GM10266 (cell line): ENCODE results near the gene NAB2.
A peak's percentile ranks its signal among the peaks of the same experiment; 100 is the strongest.

ENCODE experiments used
- DNase-seq: peaks from one replicate; pipeline ENCODE4 v3.0.0; 2012; ENCODE audit errors: extremely low spot score
- TF ChIP-seq, protein P1 (sequence below): IDR thresholded peaks from 2 replicates; pipeline ENCODE4 v1.5.1; 2012; ENCODE audit warnings: mild to moderate bottlenecking, low read depth; ENCODE audit not compliant: control insufficient read depth, insufficient read depth; ENCODE audit errors: missing control alignments

NAB2 gene

DNA sequence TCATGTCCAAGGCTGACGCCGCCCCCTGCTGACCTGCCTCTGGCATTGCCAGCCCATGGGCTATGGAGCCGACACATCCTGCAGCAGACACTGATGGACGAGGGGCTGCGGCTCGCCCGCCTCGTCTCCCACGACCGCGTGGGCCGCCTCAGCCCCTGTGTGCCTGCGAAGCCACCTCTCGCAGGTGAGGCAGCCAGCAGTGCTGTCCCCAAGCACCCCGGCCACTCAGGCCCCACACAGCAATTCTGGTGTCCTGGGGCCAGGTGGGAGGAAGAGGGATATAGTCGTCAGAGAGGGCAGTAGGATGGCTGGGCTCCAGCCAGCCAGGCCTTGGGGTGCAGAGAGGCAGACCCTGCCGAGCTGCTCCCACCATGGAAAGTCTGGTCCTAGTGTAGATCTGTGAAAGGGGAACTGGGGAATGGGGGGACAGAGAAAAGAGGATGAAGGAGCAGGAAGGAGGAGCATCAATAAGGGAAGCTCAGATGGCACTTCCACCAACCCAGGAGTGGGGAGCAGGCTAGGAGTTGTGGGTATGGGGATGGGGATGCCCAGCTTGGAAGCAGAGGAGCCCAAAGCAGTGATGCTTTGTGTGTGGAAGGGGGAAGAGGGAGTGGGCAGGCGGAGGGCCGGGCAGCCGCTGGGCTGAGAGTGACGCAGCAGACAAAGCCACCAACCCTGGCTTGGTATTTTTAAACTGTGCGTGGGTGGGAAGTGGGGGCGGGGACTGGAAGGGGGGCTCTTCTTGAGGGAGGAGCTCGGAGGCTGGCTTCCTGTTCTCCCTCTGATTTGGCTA is 4.7 kb downstream of the NAB2 start:
- TF ChIP-seq, protein P1, sequence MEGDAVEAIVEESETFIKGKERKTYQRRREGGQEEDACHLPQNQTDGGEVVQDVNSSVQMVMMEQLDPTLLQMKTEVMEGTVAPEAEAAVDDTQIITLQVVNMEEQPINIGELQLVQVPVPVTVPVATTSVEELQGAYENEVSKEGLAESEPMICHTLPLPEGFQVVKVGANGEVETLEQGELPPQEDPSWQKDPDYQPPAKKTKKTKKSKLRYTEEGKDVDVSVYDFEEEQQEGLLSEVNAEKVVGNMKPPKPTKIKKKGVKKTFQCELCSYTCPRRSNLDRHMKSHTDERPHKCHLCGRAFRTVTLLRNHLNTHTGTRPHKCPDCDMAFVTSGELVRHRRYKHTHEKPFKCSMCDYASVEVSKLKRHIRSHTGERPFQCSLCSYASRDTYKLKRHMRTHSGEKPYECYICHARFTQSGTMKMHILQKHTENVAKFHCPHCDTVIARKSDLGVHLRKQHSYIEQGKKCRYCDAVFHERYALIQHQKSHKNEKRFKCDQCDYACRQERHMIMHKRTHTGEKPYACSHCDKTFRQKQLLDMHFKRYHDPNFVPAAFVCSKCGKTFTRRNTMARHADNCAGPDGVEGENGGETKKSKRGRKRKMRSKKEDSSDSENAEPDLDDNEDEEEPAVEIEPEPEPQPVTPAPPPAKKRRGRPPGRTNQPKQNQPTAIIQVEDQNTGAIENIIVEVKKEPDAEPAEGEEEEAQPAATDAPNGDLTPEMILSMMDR: peak; percentile 83
- DNase-seq: peak; percentile 88

DNA sequence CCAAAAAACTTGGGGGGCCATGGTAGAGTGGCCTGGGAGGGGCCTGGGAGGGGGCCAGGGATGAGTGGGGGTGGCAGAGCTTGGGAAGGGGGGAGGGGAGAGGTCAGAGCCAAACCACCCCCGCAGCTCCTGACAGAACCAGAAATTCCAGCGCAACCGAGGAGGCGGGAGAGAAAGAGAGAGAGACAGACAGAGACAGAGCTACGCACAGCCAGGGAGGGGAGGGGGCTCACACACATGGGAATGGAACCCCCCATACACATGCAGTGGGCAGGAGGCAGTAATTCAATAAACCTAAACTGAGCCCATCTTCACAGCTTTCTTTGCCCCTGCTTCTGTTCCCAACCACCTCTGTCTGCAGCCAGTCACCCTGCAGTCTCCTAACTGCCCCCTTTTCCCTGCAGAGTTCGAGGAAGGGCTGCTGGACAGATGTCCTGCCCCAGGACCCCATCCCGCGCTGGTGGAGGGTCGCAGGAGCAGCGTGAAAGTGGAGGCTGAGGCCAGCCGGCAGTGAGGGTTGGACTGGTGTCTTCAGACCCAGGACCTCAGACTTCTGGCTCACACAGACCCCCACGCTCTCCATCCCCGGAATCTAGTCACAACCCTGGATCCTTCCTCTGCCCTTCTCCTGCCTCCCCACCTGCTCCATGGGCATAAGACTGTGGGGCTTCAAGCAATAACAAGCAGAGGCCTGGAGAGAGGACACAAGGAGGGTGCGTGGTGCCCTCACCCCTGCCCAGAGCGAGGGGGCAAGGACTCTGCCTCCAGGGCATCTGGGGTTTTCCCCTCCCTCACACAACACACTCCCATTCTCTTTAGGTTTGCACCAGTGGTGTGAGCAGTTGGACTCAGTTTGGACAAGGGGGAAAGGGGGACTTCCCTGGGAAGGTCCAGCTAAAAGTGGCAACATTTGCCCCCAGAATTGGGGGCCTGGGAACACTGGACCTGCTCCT is 5.6 kb downstream of the NAB2 start:
- TF ChIP-seq, protein P1: no peak
- no peak for DNase-seq

DNA sequence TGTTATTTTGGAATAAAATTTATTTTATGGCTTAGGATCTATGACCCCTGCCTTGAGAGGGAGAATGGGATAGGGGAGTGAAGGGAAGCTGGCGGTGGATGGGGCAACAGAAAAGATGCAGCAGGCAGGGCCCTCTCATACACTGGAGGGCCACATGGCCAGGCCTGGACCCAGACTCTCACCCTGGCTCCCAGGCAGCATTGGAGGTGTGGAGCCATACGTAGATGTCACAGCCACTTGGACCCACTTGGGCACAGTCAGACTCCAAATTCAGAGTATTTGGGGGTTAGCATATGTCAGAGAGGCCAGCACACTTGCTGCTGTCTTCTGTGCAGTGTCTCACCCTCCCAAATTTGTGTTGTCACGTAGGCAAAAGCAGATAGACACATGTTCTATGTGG is 6.5 kb downstream of the NAB2 start:
- DNase-seq: no peak
- TF ChIP-seq, protein P1: no peak

DNA sequence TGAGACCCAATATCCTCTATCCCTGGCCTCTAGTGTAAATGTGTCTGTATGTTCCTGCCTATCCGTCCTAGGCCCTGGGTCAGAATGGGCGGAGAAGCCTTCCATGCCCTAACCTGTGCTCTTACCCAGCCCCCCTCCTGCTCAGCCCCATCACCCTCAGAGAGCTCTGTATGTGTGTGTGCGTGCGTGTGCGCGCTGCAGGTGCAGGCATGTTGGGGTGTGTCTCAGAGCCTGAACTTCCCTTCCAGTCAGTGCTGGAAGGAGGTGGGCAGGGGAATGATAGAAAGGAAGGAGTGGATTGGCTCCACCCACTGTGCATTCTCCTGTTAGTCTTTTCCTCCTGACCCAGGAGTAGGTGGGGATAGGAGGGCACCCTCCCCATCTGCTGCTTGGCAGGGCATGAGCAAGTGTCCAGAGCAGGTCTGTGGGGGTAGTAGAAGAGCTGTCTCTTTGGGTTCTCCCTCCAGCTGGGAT is 7.2 kb downstream of the NAB2 start:
- DNase-seq: no peak

DNA sequence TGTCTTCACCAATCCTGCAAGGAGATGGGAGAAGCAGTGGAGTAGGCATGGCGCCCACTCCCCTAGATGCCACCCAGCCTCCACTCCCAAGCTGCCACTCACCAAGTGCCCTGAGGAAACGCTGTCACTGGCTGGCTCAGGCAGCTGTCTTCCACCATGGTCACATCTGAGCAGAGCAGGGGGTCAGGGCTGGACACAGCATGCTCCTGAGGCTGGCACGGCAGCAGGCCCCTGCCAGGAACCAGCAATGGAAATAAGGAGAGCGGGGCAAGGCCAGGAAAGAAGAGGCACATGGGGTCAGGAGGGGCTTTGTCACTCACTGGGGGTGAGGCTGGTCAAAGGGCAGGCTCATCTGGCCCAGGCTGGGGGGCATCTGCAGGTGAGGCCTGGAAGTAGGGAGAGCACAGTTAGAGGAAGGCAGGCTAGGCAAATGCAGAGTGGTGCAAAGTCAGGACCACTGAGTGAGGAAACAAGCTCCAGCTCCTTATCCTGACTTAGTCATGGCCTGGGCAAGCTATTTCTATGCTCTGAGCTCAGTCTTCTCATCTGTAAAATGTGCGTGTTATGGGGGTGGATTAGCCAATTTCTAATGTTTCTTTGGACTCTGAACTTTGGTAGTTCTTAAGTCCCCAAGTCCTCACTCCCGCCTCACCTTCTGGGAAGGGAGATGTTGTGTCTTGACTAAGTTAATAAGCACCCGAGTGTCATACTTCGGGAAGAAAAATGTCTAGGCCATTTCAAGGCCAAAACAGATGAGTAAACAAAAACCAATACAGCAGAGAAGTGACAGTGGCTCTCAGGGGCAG is 8.0 kb downstream of the NAB2 start:
- TF ChIP-seq, protein P1: no peak
- DNase-seq: no peak

More for the DNA sequence above, 7.2 kb downstream of the NAB2 start:
- TF ChIP-seq, protein P1: no peak

DNA sequence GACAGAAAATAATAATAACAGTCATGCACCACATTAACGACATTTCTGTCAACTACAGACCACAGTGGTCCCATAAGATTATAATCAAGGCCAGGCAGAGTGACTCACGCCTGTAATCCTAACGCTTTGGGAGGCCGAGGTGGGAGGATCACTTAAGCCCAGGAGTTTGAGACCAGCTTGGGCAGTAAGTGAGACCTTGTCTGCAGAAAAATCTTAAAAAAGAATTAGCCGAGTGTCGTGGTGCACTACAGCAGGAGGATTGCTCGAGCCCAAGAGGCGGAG is 8.6 kb downstream of the NAB2 start:
- TF ChIP-seq, protein P1: no peak
- no peak for DNase-seq
